Endothelial cell of umbilical vein (primary cell): ENCODE measurements around the gene DSCAML1. TPM values are rescaled to one million over a fixed set of nuclear protein-coding genes. Genes with fewer than 3 reads are reported as not detected.

Experiments used
- BruUV-seq: library from RNA; stranded (reverse); fragments of 400-500 nt; replicated peaks from 2 replicates; lab custom pipeline; 2021; lab: Mats Ljungman, UMichigan
- CTCF ChIA-PET: fragments of 300-600, 350-600 bp; sonication (Branson Sonifier 250); formaldehyde crosslinking; loops from one replicate; lab custom pipeline; 2021; ENCODE audit warnings: antibody characterized with exemption, inconsistent platforms; lab: Charles Lee
- POLR2A ChIA-PET: fragments of 300-600, 350-600 bp; sonication (Branson Sonifier 250); formaldehyde crosslinking; loops from one replicate; lab custom pipeline; 2021; ENCODE audit warnings: antibody characterized with exemption, inconsistent platforms; lab: Charles Lee
- DNase-seq: peaks from one replicate; pipeline ENCODE4 v3.0.0-alpha.2; 2011; ENCODE audit warnings: low read depth, low spot score
- FAIRE-seq: peaks from 2 replicates; lab custom pipeline; 2011; peaks lifted over from hg19 to GRCh38; lab: Jason Lieb, UNC
- H2AFZ ChIP-seq: 2 replicates; pipeline ENCODE4 v1.6.0; 2012; ENCODE audit warnings: low read depth, low read length, control low read depth, inconsistent platforms
- H3K27ac ChIP-seq: 2 replicates; pipeline ENCODE4 v1.5.1; 2011; ENCODE audit warnings: low read depth, mild to moderate bottlenecking, control low read depth, low read length, moderate library complexity; ENCODE audit not compliant: insufficient read depth
- H3K27me3 ChIP-seq, 2 experiments: 2 replicates each; pipeline versions ENCODE4 v1.6.0 to v1.6.1; 2011; ENCODE audit warnings: low read length in 2 of 2, mixed read lengths in 1 of 2; ENCODE audit not compliant: control insufficient read depth in 2 of 2, insufficient read depth in 2 of 2
- H3K36me3 ChIP-seq, 2 experiments: 2 replicates in 1 of 2; 3 replicates in 1 of 2; pipeline ENCODE4 v1.5.1; 2011; ENCODE audit warnings: low read length in 2 of 2, mild to moderate bottlenecking in 1 of 2, moderate library complexity in 1 of 2; ENCODE audit not compliant: control insufficient read depth in 2 of 2, insufficient read depth in 2 of 2; ENCODE audit errors: extremely low read depth in 1 of 2
- H3K4me1 ChIP-seq: 3 replicates; pipeline ENCODE4 v1.5.1; 2011; ENCODE audit warnings: mild to moderate bottlenecking, low read length; ENCODE audit not compliant: control insufficient read depth, insufficient read depth; ENCODE audit errors: extremely low read depth
- H3K4me2 ChIP-seq: 2 replicates; pipeline ENCODE4 v1.6.1; 2011; ENCODE audit warnings: low read length, control low read depth, mixed read lengths; ENCODE audit not compliant: insufficient read depth
- H3K4me3 ChIP-seq, 3 experiments: fragments of 200-600 bp in 1 of 3; sonication (generic), shearing (Covaris generic) in 1 of 3; replicated peaks in 1 of 3; 2 replicates each; pipeline ENCODE4 v1.5.1; 2011 to 2016; ENCODE audit warnings: control low read depth in 3 of 3, low read length in 3 of 3, mild to moderate bottlenecking in 2 of 3, inconsistent platforms in 1 of 3, low read depth in 1 of 3, moderate library complexity in 1 of 3; ENCODE audit not compliant: insufficient read depth in 1 of 3
- H3K79me2 ChIP-seq: 2 replicates; pipeline ENCODE4 v1.6.0; 2012; ENCODE audit warnings: low read length, inconsistent platforms; ENCODE audit not compliant: control insufficient read depth, insufficient read depth
- H3K9ac ChIP-seq: replicated peaks from 2 replicates; pipeline ENCODE3; 2011; ENCODE audit warnings: low read length, control low read depth; ENCODE audit not compliant: insufficient read depth; ENCODE audit errors: extremely low read depth
- H3K9me1 ChIP-seq: replicated peaks from 3 replicates; pipeline ENCODE4 v1.6.0; 2011; ENCODE audit warnings: mild to moderate bottlenecking, low read length; ENCODE audit not compliant: control insufficient read depth, insufficient read depth; ENCODE audit errors: extremely low read depth
- H3K9me3 ChIP-seq: replicated peaks from 2 replicates; pipeline ENCODE4 v1.5.1; 2012; ENCODE audit warnings: low read length, inconsistent platforms; ENCODE audit not compliant: control insufficient read depth, insufficient read depth
- H4K20me1 ChIP-seq: replicated peaks from 2 replicates; pipeline ENCODE3; 2011; ENCODE audit warnings: mild to moderate bottlenecking, low read length; ENCODE audit not compliant: control insufficient read depth, insufficient read depth; ENCODE audit errors: extremely low read depth
- EZH2 ChIP-seq: IDR thresholded peaks from 2 replicates; pipeline ENCODE4 v1.6.1; 2012; ENCODE audit warnings: borderline replicate concordance, low read depth, mild to moderate bottlenecking, moderate library complexity, low read length, inconsistent platforms; ENCODE audit not compliant: severe bottlenecking
- FOS ChIP-seq: IDR thresholded peaks from 2 replicates; pipeline ENCODE4 v1.6.1; 2011; ENCODE audit warnings: mild to moderate bottlenecking, low read length, moderate library complexity, borderline replicate concordance; ENCODE audit not compliant: insufficient read depth
- GATA2 ChIP-seq: IDR thresholded peaks from 2 replicates; pipeline ENCODE4 v1.7.0; 2011; ENCODE audit warnings: low read depth, mild to moderate bottlenecking, moderate library complexity, mixed read lengths, low read length; ENCODE audit not compliant: insufficient read length, insufficient read depth
- JUN ChIP-seq: IDR thresholded peaks from 2 replicates; pipeline ENCODE4 v1.6.1; 2011; ENCODE audit warnings: borderline replicate concordance, low read depth; ENCODE audit not compliant: insufficient read length, insufficient read depth
- MYC ChIP-seq: IDR thresholded peaks from one replicate; pipeline ENCODE4 v1.6.1; 2011; ENCODE audit warnings: mild to moderate bottlenecking, low read depth, low read length
- POLR2A ChIP-seq: IDR thresholded peaks from 2 replicates; pipeline ENCODE4 v1.6.1; 2012; ENCODE audit warnings: low read depth, mild to moderate bottlenecking, control low read depth, low read length
- POLR2AphosphoS5 ChIP-seq: IDR thresholded peaks from 2 replicates; pipeline ENCODE4 v1.6.1; 2012; ENCODE audit warnings: low read depth, mild to moderate bottlenecking, control low read depth, low read length, moderate library complexity; ENCODE audit not compliant: insufficient read depth
- dilution Hi-C: fragments of 300-500 bp; cut with MboI; formaldehyde crosslinking; loops from one replicate; pipeline ENCODE4 v1.15.0; 2019; ENCODE audit warnings: low sequenced_read_pairs; ENCODE audit not compliant: extremely low pct_ligation_motif_present
- intact Hi-C: fragments of 100-400 bp; cut with micrococcal nuclease; formaldehyde crosslinking; loops from one replicate; pipeline ENCODE4 v1.10.0; 2022
- polyA plus RNA-seq, 4 experiments: library from polyadenylated mRNA; depleted of rRNA in 3 of 4; stranded (reverse) in 3 of 4; unstranded in 1 of 4; fragments of >200 nt; gene quantifications; 2 replicates each; pipeline versions ENCODE4 v1.2.1 to v1.2.3, GENCODE V29; 2011 to 2012; ENCODE audit warnings: missing spikeins in 1 of 4
- total RNA-seq: library from RNA; stranded (reverse); gene quantifications from 2 replicates; pipeline ENCODE4 v1.2.3, GENCODE V29; 2021
- TF ChIP-seq, protein P1 (sequence below): IDR thresholded peaks from 2 replicates; pipeline ENCODE4 v1.6.1; 2011; ENCODE audit not compliant: insufficient read depth, insufficient read length
- TF ChIP-seq, protein P2 (sequence below), 2 donors: IDR thresholded peaks; 1 replicate in 1 of 2; 2 replicates in 1 of 2; pipeline ENCODE4 v1.5.1; 2011; ENCODE audit warnings: low read length in 2 of 2, mild to moderate bottlenecking in 2 of 2, moderate library complexity in 2 of 2, control low read depth in 1 of 2, inconsistent platforms in 1 of 2, low read depth in 1 of 2; ENCODE audit not compliant: insufficient read depth in 1 of 2; ENCODE audit errors: extremely low read depth in 1 of 2

The DSCAML1 gene
- total and polyA plus RNA-seq, 2 donors (not counting 3 experiments of a cell fraction or from before 2014, with no cell fraction given) = not detected

DNA sequence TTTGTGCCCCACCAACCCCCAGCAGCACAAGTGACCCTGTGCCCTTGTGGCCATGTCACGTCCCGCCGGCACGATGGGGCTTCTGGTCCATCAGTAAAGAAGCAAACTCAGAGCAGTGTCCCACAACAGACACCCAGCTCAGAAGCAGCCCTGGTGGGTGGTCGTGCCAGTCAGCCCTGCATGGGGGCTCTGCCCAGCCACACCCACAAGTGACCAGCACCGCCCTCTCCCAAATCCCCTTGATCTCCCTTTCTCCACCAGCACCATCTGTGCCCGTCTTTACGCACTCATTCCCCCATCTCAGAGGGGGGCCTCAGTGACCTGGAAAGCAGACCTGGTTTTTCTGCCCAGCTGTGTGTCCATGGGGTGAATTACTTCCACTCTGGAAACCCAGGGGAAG lies 149.1 kb downstream of the DSCAML1 start:
- BruUV-seq = no TSS peak
- Histone ChIP-seq H3K27me3 (no peaks in the 10 kb centered on the region), H3K4me2 (no peak overlapping the region), H3K9me3 (no peaks in the 10 kb centered on the region), H3K79me2 (no peaks in the 10 kb centered on the region), H2AFZ (no peak overlapping the region), H3K9me1 (no peaks in the 10 kb centered on the region), H3K9ac (no peak overlapping the region), H3K36me3 (no peaks in the 10 kb centered on the region), H4K20me1 (no peaks in the 10 kb centered on the region), H3K27ac (no peak overlapping the region), H3K4me3 (no peak overlapping the region), H3K4me1 (no peaks in the 10 kb centered on the region)
- ChIA-PET CTCF (no interaction called here), POLR2A (no interaction called here)
- dilution Hi-C loops (no loop called here), intact Hi-C loops (no loop called here)
- DNase-seq = no peak
- no peak for FAIRE-seq
- TF ChIP-seq JUN = no peak
- no peak for TF ChIP-seq MYC
- no peak for TF ChIP-seq POLR2AphosphoS5
- no peak for TF ChIP-seq GATA2
- TF ChIP-seq, protein P1, sequence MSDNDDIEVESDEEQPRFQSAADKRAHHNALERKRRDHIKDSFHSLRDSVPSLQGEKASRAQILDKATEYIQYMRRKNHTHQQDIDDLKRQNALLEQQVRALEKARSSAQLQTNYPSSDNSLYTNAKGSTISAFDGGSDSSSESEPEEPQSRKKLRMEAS = no peak
- no peak for TF ChIP-seq POLR2A

DNA sequence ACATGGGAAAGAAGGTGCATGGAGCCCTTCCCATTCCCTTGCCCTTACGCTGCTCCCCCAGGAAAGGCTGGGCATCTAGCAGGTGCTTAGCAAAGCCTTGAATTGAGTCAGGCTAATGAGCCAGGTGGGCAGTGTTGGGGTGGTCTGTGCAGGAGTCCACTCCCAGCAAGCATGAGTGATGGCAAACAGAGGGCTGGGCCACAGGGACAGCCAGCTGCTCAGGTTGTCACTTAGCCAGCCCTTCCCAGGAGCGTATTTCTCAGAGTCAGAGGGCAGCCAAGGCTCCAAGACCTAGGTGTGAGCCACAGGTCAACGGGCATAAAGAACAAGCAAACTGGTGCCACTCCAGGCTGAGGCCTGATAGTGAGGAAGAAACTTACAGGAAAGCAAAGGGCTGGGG lies 149.8 kb downstream of the DSCAML1 start:
- no peaks in the 10 kb centered on the region for H3K36me3 ChIP-seq
- intact Hi-C loops = no loop called here
- no peak overlapping the region for H3K27ac ChIP-seq
- H2AFZ ChIP-seq = no peak overlapping the region
- TF ChIP-seq POLR2A (no peak), FOS (no peak), JUN (no peak), GATA2 (no peak), EZH2 (no peak), MYC (no peak), POLR2AphosphoS5 (no peak)
- TF ChIP-seq, protein P1 = no peak
- TF ChIP-seq, protein P2, sequence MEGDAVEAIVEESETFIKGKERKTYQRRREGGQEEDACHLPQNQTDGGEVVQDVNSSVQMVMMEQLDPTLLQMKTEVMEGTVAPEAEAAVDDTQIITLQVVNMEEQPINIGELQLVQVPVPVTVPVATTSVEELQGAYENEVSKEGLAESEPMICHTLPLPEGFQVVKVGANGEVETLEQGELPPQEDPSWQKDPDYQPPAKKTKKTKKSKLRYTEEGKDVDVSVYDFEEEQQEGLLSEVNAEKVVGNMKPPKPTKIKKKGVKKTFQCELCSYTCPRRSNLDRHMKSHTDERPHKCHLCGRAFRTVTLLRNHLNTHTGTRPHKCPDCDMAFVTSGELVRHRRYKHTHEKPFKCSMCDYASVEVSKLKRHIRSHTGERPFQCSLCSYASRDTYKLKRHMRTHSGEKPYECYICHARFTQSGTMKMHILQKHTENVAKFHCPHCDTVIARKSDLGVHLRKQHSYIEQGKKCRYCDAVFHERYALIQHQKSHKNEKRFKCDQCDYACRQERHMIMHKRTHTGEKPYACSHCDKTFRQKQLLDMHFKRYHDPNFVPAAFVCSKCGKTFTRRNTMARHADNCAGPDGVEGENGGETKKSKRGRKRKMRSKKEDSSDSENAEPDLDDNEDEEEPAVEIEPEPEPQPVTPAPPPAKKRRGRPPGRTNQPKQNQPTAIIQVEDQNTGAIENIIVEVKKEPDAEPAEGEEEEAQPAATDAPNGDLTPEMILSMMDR (IDR thresholded peaks at IDR 0.05; ENCODE audit: extremely low read depth in 1 of 2, insufficient read depth in 1 of 2, low read depth in 1 of 2, low read length in 2 of 2) = no peak
- H4K20me1 ChIP-seq = no peaks in the 10 kb centered on the region
- ChIA-PET CTCF (no interaction called here), POLR2A (no interaction called here)
- H3K27me3 ChIP-seq = no peaks in the 10 kb centered on the region
- no peaks in the 10 kb centered on the region for H3K4me1 ChIP-seq
- H3K9me3 ChIP-seq = no peaks in the 10 kb centered on the region
- H3K4me3 ChIP-seq = no peak overlapping the region
- no peaks in the 10 kb centered on the region for H3K79me2 ChIP-seq
- BruUV-seq = no TSS peak
- dilution Hi-C loops = no loop called here
- H3K9me1 ChIP-seq = no peaks in the 10 kb centered on the region
- FAIRE-seq (no peak), DNase-seq (no peak)
- no peak overlapping the region for H3K4me2 ChIP-seq
- H3K9ac ChIP-seq = no peak overlapping the region
